ENCODE data around the gene BMERB1. TPM values are rescaled to one million over a fixed set of nuclear protein-coding genes. Genes with fewer than 3 reads are reported as not detected.
"Not testable (repeated sequence)": the region's sequence is repeated elsewhere in the genome, so short reads cannot be mapped to it uniquely, and the experiment has no call there.

BMERB1 gene
- total and polyA plus RNA-seq, 10 donors: 5.6 to 36.5 (median 19.0) TPM

DNA sequence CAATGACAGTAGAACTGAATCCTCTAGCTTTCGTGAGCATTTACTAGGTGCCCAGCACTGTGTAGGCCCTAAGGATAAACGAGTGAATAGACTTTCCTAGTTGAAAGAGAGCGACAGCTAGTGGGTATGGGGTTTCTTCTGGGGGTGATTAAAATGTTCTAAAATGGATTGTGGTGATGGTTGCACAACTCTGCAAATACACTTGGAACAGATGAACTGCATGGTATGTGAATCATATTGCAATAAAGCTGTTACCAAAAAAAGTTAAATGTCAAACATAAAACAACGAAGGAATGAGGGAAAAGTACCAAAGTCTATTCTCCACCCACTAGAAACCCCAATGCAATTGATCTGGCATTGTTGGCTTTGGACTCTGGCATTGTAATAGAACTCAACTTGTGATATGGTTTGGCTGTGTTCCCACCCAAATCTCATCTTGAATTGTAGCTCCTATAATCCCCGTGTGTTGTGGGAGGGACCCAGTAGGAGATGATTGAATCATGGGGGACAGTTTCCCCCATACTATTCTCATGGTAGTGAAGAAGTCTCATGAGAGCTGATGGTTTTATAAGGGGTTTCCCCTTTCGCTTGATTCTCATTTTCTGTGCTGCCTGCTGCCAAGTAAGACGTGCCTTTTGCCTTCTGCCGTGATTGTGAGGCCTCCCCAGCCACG is 138.1 kb downstream of the BMERB1 start:
- peak overlapping the region in 3 of 8 donors; percentile 32 to 68 (median 46) for H3K27ac ChIP-seq
- H3K9me3 ChIP-seq: peaks cover 0 to 4% (median 0%) of the 10 kb centered on the region in 8 donors
- TF ChIP-seq, protein P1, sequence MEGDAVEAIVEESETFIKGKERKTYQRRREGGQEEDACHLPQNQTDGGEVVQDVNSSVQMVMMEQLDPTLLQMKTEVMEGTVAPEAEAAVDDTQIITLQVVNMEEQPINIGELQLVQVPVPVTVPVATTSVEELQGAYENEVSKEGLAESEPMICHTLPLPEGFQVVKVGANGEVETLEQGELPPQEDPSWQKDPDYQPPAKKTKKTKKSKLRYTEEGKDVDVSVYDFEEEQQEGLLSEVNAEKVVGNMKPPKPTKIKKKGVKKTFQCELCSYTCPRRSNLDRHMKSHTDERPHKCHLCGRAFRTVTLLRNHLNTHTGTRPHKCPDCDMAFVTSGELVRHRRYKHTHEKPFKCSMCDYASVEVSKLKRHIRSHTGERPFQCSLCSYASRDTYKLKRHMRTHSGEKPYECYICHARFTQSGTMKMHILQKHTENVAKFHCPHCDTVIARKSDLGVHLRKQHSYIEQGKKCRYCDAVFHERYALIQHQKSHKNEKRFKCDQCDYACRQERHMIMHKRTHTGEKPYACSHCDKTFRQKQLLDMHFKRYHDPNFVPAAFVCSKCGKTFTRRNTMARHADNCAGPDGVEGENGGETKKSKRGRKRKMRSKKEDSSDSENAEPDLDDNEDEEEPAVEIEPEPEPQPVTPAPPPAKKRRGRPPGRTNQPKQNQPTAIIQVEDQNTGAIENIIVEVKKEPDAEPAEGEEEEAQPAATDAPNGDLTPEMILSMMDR (IDR thresholded peaks at IDR 0.05 in 8 of 11, conservative IDR thresholded peaks at IDR 0.05 in 3 of 11): no peak
- TF ChIP-seq POLR2AphosphoS5 (IDR thresholded peaks at IDR 0.05) (no peak), POLR2A (IDR thresholded peaks at IDR 0.05) (no peak)
- WGBS, 5 donors: 49 to 61% (median 54%) methylated on average over 9 of the region's 9 CpGs
- no peak overlapping the region for H3K4me3 ChIP-seq
- H3K27me3 ChIP-seq (replicated peaks in 1 of 7): no peaks in the 10 kb centered on the region
- no peak for DNase-seq
- intact Hi-C loops (cut with DNase I; ENCODE audit: low total_unique reads): no loop called here
- peaks cover 0 to 26% (median 8%) of the 10 kb centered on the region in 6 donors for H3K4me1 ChIP-seq
- no peaks in the 10 kb centered on the region for H3K36me3 ChIP-seq

DNA sequence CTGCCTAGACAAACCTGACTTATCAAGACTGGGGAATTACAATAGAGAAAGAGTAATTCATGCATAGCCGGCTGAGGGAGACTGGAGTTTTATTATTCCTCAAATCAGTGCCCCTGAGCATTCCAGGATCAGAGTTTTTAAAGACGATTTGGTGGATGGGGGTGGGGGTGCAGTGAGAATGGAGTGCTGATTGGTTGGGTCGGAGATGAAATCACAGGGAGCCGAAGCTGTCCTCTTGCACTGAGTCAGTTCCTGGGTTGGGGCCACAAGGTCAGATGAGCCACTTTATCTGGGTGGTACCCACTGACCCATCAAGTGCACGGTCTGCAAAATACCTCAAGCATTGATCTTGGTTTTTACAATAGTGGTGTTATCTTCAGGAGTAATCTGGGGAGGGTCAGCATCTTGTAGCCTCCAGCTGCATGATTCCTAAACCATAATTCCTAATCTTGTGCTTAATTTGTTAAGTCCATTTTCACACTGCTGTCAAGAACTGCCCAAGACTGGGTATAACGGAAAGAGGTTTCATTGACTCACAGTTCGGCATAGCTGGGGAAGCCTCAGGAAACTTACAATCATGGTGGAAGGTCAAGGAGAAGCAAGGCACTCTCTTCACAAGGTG is 139.0 kb downstream of the BMERB1 start:
- WGBS, 5 donors: 69 to 90% (median 77%) methylated on average over 7 of the region's 7 CpGs
- no peak for DNase-seq
- Histone ChIP-seq H3K4me3 (no peak overlapping the region), H3K27ac (peak overlapping the region in 1 of 8 donors; percentile 3), H3K27me3 (replicated peaks in 1 of 7) (no peaks in the 10 kb centered on the region), H3K9me3 (peaks cover 0 to 4% (median 0%) of the 10 kb centered on the region in 8 donors), H3K4me1 (peaks cover 0 to 26% (median 8%) of the 10 kb centered on the region in 6 donors), H3K36me3 (no peaks in the 10 kb centered on the region)
- intact Hi-C loops (cut with DNase I; ENCODE audit: low total_unique reads): no loop called here
- TF ChIP-seq POLR2A (IDR thresholded peaks at IDR 0.05) (no peak), POLR2AphosphoS5 (IDR thresholded peaks at IDR 0.05) (no peak)
- TF ChIP-seq, protein P1 (IDR thresholded peaks at IDR 0.05 in 8 of 11, conservative IDR thresholded peaks at IDR 0.05 in 3 of 11): no peak

GRCh38 chr16:15573896-15574613 is 139.7 kb downstream of the BMERB1 start:
- H3K27ac ChIP-seq; DNase-seq; H3K27me3 ChIP-seq (replicated peaks in 1 of 7); H3K9me3 ChIP-seq; H3K36me3 ChIP-seq; H3K4me3 ChIP-seq; intact Hi-C loops (cut with DNase I; ENCODE audit: low total_unique reads): not testable (repeated sequence)
- H3K4me1 ChIP-seq: peaks cover 0 to 26% (median 8%) of the 10 kb centered on the region in 6 donors
- 84 to 88% (median 85%) methylated on average over 11 of the region's 11 CpGs for WGBS, 5 donors

GRCh38 chr16:15574614-15574948 is 140.2 kb downstream of the BMERB1 start:
- Histone ChIP-seq H3K27me3 (replicated peaks in 1 of 7) (no peaks in the 10 kb centered on the region), H3K36me3 (no peaks in the 10 kb centered on the region), H3K4me1 (peaks cover 0 to 26% (median 8%) of the 10 kb centered on the region in 6 donors), H3K27ac (no peak overlapping the region), H3K9me3 (peaks cover 0 to 4% (median 0%) of the 10 kb centered on the region in 8 donors), H3K4me3 (no peak overlapping the region)
- TF ChIP-seq, protein P1 (IDR thresholded peaks at IDR 0.05 in 8 of 11, conservative IDR thresholded peaks at IDR 0.05 in 3 of 11): no peak
- TF ChIP-seq POLR2A (IDR thresholded peaks at IDR 0.05): no peak
- TF ChIP-seq POLR2AphosphoS5 (IDR thresholded peaks at IDR 0.05): no peak
- DNase-seq: no peak
- 96 to 99% (median 97%) methylated on average over 10 of the region's 10 CpGs for whole genome bisulfite sequencing, 5 donors
- intact Hi-C loops (cut with DNase I; ENCODE audit: low total_unique reads): no loop called here
